Breast epithelium (tissue), 3 donors: ENCODE data around the gene IL13RA1.

Experiments used
- POLR2AphosphoS5 ChIP-seq, 3 donors: sonication (generic); formaldehyde crosslinking; IDR thresholded peaks; one replicate each; pipeline ENCODE4 v1.6.1; 2017; ENCODE audit warnings: antibody characterized with exemption in 3 of 3
- TF ChIP-seq, protein P1 (sequence below), 3 donors: fragments of 450-650 bp; IDR thresholded peaks; one replicate each; pipeline ENCODE4 v1.5.1; 2016 to 2017; ENCODE audit warnings: antibody characterized with exemption in 3 of 3, mild to moderate bottlenecking in 3 of 3, moderate library complexity in 3 of 3

DNA sequence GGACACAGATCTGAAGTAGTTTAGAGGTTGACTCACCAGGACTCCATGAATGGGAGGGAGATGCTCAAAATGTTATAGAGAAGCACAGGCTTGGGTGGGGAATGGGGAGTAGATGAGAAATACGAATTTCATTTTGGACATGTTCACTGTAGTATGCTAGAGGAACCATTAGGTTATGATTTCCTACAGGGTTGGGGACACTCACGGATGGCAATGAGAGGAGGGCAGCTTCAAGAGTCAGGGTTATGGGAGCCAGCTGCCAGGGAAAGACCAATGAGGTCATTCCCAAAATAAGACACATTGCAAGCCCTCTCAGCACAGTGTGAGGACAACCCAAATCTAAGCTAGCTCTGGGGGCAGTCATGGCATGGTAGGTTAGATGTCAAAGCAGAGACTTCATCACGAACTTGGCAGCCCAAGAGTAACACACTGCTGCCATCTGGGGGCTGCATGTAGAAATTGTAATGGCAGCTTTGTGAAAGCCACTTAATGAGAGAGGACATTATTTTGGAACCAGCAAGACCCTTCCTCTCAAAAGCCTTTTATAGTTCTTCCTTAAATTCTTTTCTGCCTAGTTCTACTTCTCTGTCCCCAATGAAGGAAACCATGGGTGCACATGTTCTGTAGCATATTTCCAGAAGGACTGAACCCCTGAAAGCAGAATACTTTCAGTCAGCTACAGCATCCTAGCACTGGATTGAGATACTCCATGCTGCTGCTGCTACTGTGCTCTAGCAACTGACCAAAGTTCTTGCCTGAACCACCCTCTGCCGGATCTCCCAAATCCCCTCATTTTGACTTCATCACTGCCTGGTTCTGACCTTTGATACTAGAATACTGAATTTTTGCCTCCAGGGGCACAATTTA lies 80.0 kb downstream of the IL13RA1 start:
- TF ChIP-seq, protein P1, sequence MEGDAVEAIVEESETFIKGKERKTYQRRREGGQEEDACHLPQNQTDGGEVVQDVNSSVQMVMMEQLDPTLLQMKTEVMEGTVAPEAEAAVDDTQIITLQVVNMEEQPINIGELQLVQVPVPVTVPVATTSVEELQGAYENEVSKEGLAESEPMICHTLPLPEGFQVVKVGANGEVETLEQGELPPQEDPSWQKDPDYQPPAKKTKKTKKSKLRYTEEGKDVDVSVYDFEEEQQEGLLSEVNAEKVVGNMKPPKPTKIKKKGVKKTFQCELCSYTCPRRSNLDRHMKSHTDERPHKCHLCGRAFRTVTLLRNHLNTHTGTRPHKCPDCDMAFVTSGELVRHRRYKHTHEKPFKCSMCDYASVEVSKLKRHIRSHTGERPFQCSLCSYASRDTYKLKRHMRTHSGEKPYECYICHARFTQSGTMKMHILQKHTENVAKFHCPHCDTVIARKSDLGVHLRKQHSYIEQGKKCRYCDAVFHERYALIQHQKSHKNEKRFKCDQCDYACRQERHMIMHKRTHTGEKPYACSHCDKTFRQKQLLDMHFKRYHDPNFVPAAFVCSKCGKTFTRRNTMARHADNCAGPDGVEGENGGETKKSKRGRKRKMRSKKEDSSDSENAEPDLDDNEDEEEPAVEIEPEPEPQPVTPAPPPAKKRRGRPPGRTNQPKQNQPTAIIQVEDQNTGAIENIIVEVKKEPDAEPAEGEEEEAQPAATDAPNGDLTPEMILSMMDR (IDR thresholded peaks at IDR 0.05): peak in 2 of 3 donors; percentile 61 to 71
- no peak for TF ChIP-seq POLR2AphosphoS5 (IDR thresholded peaks at IDR 0.05)
